Measurements from ENCODE around the gene TRAF5. TPM values are rescaled to one million over a fixed set of nuclear protein-coding genes. Genes with fewer than 3 reads are reported as not detected.
A peak's percentile ranks its signal among the peaks of the same experiment; 100 is the strongest.
"Not testable (repeated sequence)": the region's sequence is repeated elsewhere in the genome, so short reads cannot be mapped to it uniquely, and the experiment has no call there.

The TRAF5 gene
- total and polyA plus RNA-seq, 8 donors: 10.1 to 29.2 (median 24.0) TPM

DNA sequence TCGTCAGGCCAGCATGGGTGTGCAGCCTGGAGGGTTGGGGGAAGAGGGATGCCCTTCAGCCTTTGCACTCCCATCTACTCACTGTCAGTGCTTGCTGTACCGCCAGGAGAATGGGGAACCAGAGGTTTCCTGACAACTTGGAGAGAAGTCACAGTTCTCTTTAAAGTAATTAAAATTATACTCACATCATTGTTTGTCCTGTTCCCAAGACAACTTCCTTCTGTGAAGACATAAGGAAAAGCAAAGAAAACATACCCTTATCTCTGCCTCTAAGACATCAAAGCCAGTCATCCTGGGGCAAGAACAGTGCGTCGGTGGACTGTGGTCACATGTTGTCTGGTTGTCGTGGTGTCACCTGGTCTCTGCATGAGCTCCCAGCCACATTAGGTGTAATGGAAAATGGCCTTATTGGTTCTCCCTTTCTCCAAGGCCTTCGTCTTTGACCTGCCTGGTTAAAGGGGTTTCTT is 17.6 kb downstream of the TRAF5 start:
- DNase-seq (no peak), ATAC-seq (no peak)
- H3K4me3 ChIP-seq: no peak overlapping the region
- intact Hi-C loops (cut with DNase I): no loop called here
- no peaks in the 10 kb centered on the region for H3K9me3 ChIP-seq
- no peaks in the 10 kb centered on the region for H3K27me3 ChIP-seq
- H3K36me3 ChIP-seq: no peaks in the 10 kb centered on the region
- H3K27ac ChIP-seq: no peak overlapping the region
- H3K4me1 ChIP-seq: peaks cover 0 to 6% of the 10 kb centered on the region in 2 donors
- TF ChIP-seq, protein P1, sequence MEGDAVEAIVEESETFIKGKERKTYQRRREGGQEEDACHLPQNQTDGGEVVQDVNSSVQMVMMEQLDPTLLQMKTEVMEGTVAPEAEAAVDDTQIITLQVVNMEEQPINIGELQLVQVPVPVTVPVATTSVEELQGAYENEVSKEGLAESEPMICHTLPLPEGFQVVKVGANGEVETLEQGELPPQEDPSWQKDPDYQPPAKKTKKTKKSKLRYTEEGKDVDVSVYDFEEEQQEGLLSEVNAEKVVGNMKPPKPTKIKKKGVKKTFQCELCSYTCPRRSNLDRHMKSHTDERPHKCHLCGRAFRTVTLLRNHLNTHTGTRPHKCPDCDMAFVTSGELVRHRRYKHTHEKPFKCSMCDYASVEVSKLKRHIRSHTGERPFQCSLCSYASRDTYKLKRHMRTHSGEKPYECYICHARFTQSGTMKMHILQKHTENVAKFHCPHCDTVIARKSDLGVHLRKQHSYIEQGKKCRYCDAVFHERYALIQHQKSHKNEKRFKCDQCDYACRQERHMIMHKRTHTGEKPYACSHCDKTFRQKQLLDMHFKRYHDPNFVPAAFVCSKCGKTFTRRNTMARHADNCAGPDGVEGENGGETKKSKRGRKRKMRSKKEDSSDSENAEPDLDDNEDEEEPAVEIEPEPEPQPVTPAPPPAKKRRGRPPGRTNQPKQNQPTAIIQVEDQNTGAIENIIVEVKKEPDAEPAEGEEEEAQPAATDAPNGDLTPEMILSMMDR (IDR thresholded peaks at IDR 0.05): no peak

DNA sequence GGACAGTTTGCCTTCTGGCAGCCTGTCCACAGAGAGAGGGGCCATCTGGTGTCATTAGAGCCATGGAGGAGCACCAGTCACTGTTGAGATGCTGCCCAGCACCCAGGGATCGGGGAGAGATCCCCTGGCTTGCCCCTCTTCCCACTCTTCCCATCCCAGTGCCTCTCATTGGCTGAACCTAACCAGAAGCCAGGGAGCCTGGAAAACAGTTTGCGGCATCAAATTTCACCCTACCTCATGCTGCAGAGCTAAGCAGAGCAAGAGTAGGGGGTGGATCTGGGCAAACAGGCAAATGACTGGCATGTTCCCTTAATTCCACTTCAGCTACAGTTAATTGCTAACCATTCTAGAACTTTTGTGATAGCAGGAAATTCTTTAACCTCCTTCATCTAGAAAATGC is 19.1 kb downstream of the TRAF5 start:
- no peaks in the 10 kb centered on the region for H3K36me3 ChIP-seq
- DNase-seq: no peak
- H3K27ac ChIP-seq: no peak overlapping the region
- no peaks in the 10 kb centered on the region for H3K27me3 ChIP-seq
- H3K9me3 ChIP-seq: no peaks in the 10 kb centered on the region
- H3K4me1 ChIP-seq: peaks cover 0 to 6% of the 10 kb centered on the region in 2 donors
- H3K4me3 ChIP-seq: no peak overlapping the region
- intact Hi-C loops (cut with DNase I): no loop called here
- TF ChIP-seq, protein P1 (IDR thresholded peaks at IDR 0.05): no peak
- peak; percentile 43 for ATAC-seq

DNA sequence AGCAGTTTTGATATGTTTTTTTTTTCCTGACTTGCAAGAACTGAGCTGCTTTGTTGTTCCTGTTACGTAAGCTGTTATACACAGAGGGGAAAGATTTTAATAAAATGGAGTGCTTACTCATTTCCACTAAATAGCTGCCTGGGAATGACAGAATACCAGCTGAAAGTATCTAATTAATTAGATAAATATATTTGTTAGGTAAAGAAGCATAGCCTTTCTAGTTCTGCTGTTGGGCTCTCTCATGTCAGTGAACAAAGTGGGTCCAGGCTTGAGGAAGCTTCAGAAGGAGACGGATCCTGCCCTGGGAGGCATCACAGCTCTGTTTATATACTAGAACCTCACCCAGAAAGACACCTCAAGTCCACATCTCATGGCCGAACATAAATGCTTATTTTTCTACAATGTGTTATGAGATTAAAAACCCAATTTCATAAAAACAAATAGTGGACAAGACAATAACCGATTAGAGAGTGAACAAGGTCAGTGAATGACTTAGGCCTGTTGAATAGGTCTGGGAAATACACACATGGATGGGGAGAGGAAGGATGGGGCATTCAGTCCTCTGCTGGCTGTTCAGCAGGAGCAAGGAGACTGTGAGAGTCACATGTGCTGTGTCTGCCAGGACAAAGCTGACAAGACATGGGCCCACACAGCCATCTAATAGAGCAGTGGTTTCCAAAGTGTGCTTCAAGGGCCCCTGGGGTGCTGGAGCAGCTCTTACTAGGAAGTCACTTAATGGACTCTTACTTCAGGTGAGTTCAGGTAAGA is 20.6 kb downstream of the TRAF5 start:
- peaks cover 0 to 6% of the 10 kb centered on the region in 2 donors for H3K4me1 ChIP-seq
- ATAC-seq (peak; percentile 34), DNase-seq (no peak)
- TF ChIP-seq, protein P1 (IDR thresholded peaks at IDR 0.05): no peak
- no peaks in the 10 kb centered on the region for H3K9me3 ChIP-seq
- H3K4me3 ChIP-seq: no peak overlapping the region
- no peak overlapping the region for H3K27ac ChIP-seq
- intact Hi-C loops (cut with DNase I): no loop called here
- no peaks in the 10 kb centered on the region for H3K27me3 ChIP-seq
- H3K36me3 ChIP-seq: no peaks in the 10 kb centered on the region

DNA sequence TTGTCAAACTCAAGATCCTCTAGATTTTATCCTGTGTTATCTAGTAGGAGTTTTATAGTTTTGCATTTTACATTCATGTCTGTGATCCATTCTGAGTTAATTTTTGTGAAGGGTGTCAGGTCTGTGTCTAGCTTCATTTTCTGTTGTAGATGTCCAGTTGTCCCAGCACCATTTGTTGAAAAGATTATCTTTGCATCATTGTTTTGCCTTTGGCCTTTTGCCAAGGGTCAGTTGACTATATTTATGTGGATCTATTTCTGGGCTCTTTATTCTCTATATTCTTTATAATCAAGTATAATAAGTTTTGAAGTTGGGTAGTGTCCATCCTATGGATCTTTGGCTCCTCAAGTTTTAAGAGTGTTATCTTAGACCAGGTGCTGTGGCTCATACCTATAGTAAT is 21.9 kb downstream of the TRAF5 start:
- Histone ChIP-seq H3K27me3 (no peaks in the 10 kb centered on the region), H3K9me3 (no peaks in the 10 kb centered on the region), H3K27ac (no peak overlapping the region), H3K4me1 (peaks cover 0 to 5% of the 10 kb centered on the region in 2 donors), H3K4me3 (no peak overlapping the region), H3K36me3 (no peaks in the 10 kb centered on the region)
- TF ChIP-seq, protein P1 (IDR thresholded peaks at IDR 0.05): no peak
- ATAC-seq: no peak
- no peak for DNase-seq
- intact Hi-C loops (cut with DNase I): no loop called here

DNA sequence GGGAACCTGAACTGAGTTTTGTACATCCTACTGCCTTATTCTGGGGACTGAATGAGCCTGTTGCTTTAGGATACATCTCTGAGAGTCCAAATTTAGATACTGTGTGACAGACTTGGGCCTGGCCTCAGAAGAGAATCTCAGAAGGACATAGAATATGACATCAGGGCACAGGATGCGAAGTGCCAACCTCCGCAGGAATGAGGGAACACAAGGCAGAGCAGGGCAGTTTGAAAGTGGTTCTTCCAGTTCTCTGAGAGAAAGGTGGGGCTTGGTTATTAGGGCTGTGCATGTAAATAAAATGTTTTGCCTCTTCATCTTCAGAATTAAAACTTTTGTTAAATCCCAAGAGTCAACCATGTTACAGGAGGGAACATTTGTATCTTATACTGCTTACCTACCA is 23.1 kb downstream of the TRAF5 start:
- Histone ChIP-seq H3K4me1 (no peaks in the 10 kb centered on the region), H3K9me3 (no peaks in the 10 kb centered on the region), H3K27ac (no peak overlapping the region), H3K36me3 (no peaks in the 10 kb centered on the region), H3K4me3 (no peak overlapping the region), H3K27me3 (no peaks in the 10 kb centered on the region)
- intact Hi-C loops (cut with DNase I): no loop called here
- ATAC-seq (peak; percentile 56), DNase-seq (peak in 1 of 4 donors; percentile 28)
- TF ChIP-seq, protein P1 (IDR thresholded peaks at IDR 0.05): no peak

DNA sequence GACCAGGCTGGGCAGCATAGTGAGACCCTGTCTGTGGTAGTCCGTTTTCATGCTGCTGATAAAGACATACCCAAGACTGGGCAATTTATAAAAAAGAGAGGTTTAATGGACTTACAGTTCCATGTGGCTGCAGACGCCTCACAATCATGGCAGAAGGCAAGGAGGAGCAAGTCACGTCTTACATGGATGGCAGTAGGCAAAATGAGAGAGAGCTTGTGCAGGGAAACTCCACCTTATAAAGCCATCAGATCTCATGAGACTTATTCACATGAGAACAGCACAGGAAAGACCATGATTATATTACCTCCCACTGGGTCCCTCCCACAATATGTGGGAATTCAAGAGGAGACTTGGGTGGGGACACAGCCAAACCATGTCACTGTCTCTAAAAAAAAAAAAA is 25.4 kb downstream of the TRAF5 start:
- H3K27me3 ChIP-seq; DNase-seq; H3K36me3 ChIP-seq; H3K9me3 ChIP-seq; H3K4me3 ChIP-seq; ATAC-seq; intact Hi-C loops (cut with DNase I); H3K27ac ChIP-seq; H3K4me1 ChIP-seq: not testable (repeated sequence)
